Caco-2 (cell line): ENCODE results near the gene PNP. TPM values are rescaled to one million over a fixed set of nuclear protein-coding genes. Genes with fewer than 3 reads are reported as not detected.

Experiments used
- BruUV-seq: library from RNA; stranded (reverse); fragments of 400-500 nt; replicated peaks from 2 replicates; lab custom pipeline; 2021; lab: Mats Ljungman, UMichigan
- CTCF ChIA-PET: fragments of 300-600 bp; sonication (Branson Sonifier 250); formaldehyde crosslinking; loops from one replicate; lab custom pipeline; 2022; ENCODE audit warnings: antibody characterized with exemption; lab: Charles Lee
- POLR2A ChIA-PET: fragments of 300-600 bp; sonication (Branson Sonifier 250); formaldehyde crosslinking; loops from one replicate; lab custom pipeline; 2022; ENCODE audit warnings: antibody characterized with exemption; lab: Charles Lee
- DNase-seq, 2 experiments: peaks; one replicate each; pipeline versions ENCODE4 v3.0.0 to v3.0.0-alpha.2; 2020 to 2022
- H3K27me3 ChIP-seq: replicated peaks from 2 replicates; pipeline ENCODE4 v1.6.0; 2011; ENCODE audit warnings: low read length; ENCODE audit not compliant: control insufficient read depth, insufficient read depth
- H3K36me3 ChIP-seq: 2 replicates; pipeline ENCODE4 v1.5.1; 2011; ENCODE audit warnings: low read length; ENCODE audit not compliant: control insufficient read depth, insufficient read depth
- H3K4me1 ChIP-seq: fragments of 250-450 bp; sonication (Bioruptor Pico); 2 replicates; pipeline ENCODE4 v1.5.1; 2020; ENCODE audit warnings: mild to moderate bottlenecking
- H3K4me3 ChIP-seq: 2 replicates; pipeline ENCODE4 v1.5.1; 2011; ENCODE audit warnings: low read depth, mild to moderate bottlenecking, control low read depth, low read length
- H3K9me3 ChIP-seq: fragments of 250-450 bp; sonication (Bioruptor Pico); 2 replicates; pipeline ENCODE4 v1.5.1; 2020; ENCODE audit warnings: mild to moderate bottlenecking, moderate library complexity
- H3K27ac Mint-ChIP-seq: one replicate; pipeline ENCODE4 v1.8.0; 2022; ENCODE audit warnings: mixed read lengths; ENCODE audit not compliant: unreplicated experiment
- H3K27me3 Mint-ChIP-seq: one replicate; pipeline ENCODE4 v1.8.0; 2022; ENCODE audit warnings: mixed read lengths; ENCODE audit not compliant: insufficient read depth, unreplicated experiment
- H3K36me3 Mint-ChIP-seq: one replicate; pipeline ENCODE4 v1.8.0; 2022; ENCODE audit warnings: mild to moderate bottlenecking, mixed read lengths; ENCODE audit not compliant: insufficient read depth, unreplicated experiment
- H3K4me1 Mint-ChIP-seq: one replicate; pipeline ENCODE4 v1.8.0; 2022; ENCODE audit warnings: low read depth, mixed read lengths; ENCODE audit not compliant: unreplicated experiment
- H3K4me3 Mint-ChIP-seq: one replicate; pipeline ENCODE4 v1.8.0; 2022; ENCODE audit warnings: mild to moderate bottlenecking, moderate library complexity, mixed read lengths; ENCODE audit not compliant: unreplicated experiment
- H3K9me3 Mint-ChIP-seq: one replicate; pipeline ENCODE4 v1.8.0; 2022; ENCODE audit warnings: mixed read lengths; ENCODE audit not compliant: unreplicated experiment
- CTCF ChIP-seq, 2 experiments: fragments of 200-600 bp in 1 of 2; IDR thresholded peaks; 1 replicate in 1 of 2; 2 replicates in 1 of 2; pipeline versions ENCODE4 v1.5.1 to v1.8.0; 2011 to 2022; ENCODE audit warnings: antibody characterized with exemption in 1 of 2, control low read depth in 1 of 2, inconsistent platforms in 1 of 2, low read depth in 1 of 2, low read length in 1 of 2, mild to moderate bottlenecking in 1 of 2, moderate library complexity in 1 of 2; ENCODE audit not compliant: insufficient read depth in 1 of 2, severe bottlenecking in 1 of 2, unreplicated experiment in 1 of 2
- intact Hi-C: fragments of 100-400 bp; cut with micrococcal nuclease; formaldehyde crosslinking; loops from one replicate; pipeline ENCODE4 v1.10.0; 2022; ENCODE audit not compliant: unreplicated experiment
- total RNA-seq: library from RNA; stranded (reverse); gene quantifications from 2 replicates; pipeline ENCODE4 v1.2.3, GENCODE V29; 2022

The PNP gene
- total RNA-seq, 1 experiment from 2014 or later, result 59.1 TPM

- BruUV-seq, result no TSS peak
- intact Hi-C loops, result no loop called here
- no peak for TF ChIP-seq CTCF (IDR thresholded peaks at IDR 0.05; ENCODE audit: insufficient read depth in 1 of 2, low read depth in 1 of 2, low read length in 1 of 2, severe bottlenecking in 1 of 2, unreplicated experiment in 1 of 2)
- Mint-ChIP-seq H3K4me1 (peaks cover 28% of the 10 kb centered on the region), H3K27ac (no peak overlapping the region), H3K9me3 (no peaks in the 10 kb centered on the region), H3K4me3 (no peak overlapping the region), H3K27me3 (no peaks in the 10 kb centered on the region), H3K36me3 (peaks cover 82% of the 10 kb centered on the region)
- Histone ChIP-seq H3K4me1 (peaks cover 9% of the 10 kb centered on the region), H3K9me3 (no peaks in the 10 kb centered on the region), H3K36me3 (no peaks in the 10 kb centered on the region; the same call in 1 of the 2 replicates), H3K27me3 (no peaks in the 10 kb centered on the region), H3K4me3 (no peak overlapping the region)
- ChIA-PET CTCF (no interaction called here), POLR2A (interaction anchor here (0.6 to 1.0 kb wide), 3 partner anchors 9 to 18 kb away, joined by 3 to 8 read pairs (median 3); partner anchors contain the start of genes APEX1, OSGEP and PIP4P1)
- DNase-seq, result no peak
Measured at GRCh38 chr14:20472536-20473169, 3.4 kb downstream of the PNP start.

- ChIA-PET CTCF (no interaction called here), POLR2A (no interaction called here)
- Histone ChIP-seq H3K27me3 (no peaks in the 10 kb centered on the region), H3K4me3 (no peak overlapping the region), H3K4me1 (peaks cover 1% of the 10 kb centered on the region; the same call in 1 of the 2 replicates), H3K36me3 (no peaks in the 10 kb centered on the region; the same call in 1 of the 2 replicates), H3K9me3 (no peaks in the 10 kb centered on the region)
- no peak for TF ChIP-seq CTCF (IDR thresholded peaks at IDR 0.05; ENCODE audit: insufficient read depth in 1 of 2, low read depth in 1 of 2, low read length in 1 of 2, severe bottlenecking in 1 of 2, unreplicated experiment in 1 of 2)
- Mint-ChIP-seq H3K4me3 (no peak overlapping the region), H3K27me3 (no peaks in the 10 kb centered on the region), H3K9me3 (no peaks in the 10 kb centered on the region), H3K36me3 (peaks cover 64% of the 10 kb centered on the region), H3K4me1 (peaks cover 20% of the 10 kb centered on the region), H3K27ac (no peak overlapping the region)
- no peak for DNase-seq
- intact Hi-C loops, result no loop called here
- BruUV-seq, result no TSS peak
Measured at GRCh38 chr14:20476776-20477175, 7.6 kb downstream of the PNP start.

- H3K4me1 Mint-ChIP-seq, result peaks cover 14% of the 10 kb centered on the region
Measured at GRCh38 chr14:20477211-20477876, 8.1 kb downstream of the PNP start.

More at GRCh38 chr14:20477211-20477876, 8.1 kb downstream of the PNP start:
- Histone ChIP-seq H3K4me3 (no peak overlapping the region), H3K4me1 (no peaks in the 10 kb centered on the region; the same call in 1 of the 2 replicates), H3K9me3 (no peaks in the 10 kb centered on the region), H3K36me3 (no peaks in the 10 kb centered on the region; the same call in 1 of the 2 replicates), H3K27me3 (no peaks in the 10 kb centered on the region)
- DNase-seq, result no peak
- intact Hi-C loops, result no loop called here
- Mint-ChIP-seq H3K27ac (no peak overlapping the region), H3K36me3 (peaks cover 58% of the 10 kb centered on the region), H3K27me3 (no peaks in the 10 kb centered on the region), H3K4me3 (no peak overlapping the region), H3K9me3 (no peaks in the 10 kb centered on the region)
- no peak for TF ChIP-seq CTCF (IDR thresholded peaks at IDR 0.05; ENCODE audit: insufficient read depth in 1 of 2, low read depth in 1 of 2, low read length in 1 of 2, severe bottlenecking in 1 of 2, unreplicated experiment in 1 of 2)
- CTCF ChIA-PET, result no interaction called here
- no TSS peak for BruUV-seq
- POLR2A ChIA-PET, result interaction anchor here (1.1 kb wide), 1 partner anchor 8 kb away, joined by 3 read pairs; no protein-coding TSS in a partner anchor
